GM19467 (cell line): ENCODE results near the gene ZNF497.
"Not testable (repeated sequence)": the region's sequence is repeated elsewhere in the genome, so short reads cannot be mapped to it uniquely, and the experiment has no call there.

Source experiments
- ATAC-seq: cut with Tn5 transposase; IDR thresholded peaks from one replicate; pipeline ENCODE4 v1.9.1; 2021; ENCODE audit warnings: mild to moderate bottlenecking, moderate library complexity; ENCODE audit not compliant: unreplicated experiment

Gene ZNF497

DNA sequence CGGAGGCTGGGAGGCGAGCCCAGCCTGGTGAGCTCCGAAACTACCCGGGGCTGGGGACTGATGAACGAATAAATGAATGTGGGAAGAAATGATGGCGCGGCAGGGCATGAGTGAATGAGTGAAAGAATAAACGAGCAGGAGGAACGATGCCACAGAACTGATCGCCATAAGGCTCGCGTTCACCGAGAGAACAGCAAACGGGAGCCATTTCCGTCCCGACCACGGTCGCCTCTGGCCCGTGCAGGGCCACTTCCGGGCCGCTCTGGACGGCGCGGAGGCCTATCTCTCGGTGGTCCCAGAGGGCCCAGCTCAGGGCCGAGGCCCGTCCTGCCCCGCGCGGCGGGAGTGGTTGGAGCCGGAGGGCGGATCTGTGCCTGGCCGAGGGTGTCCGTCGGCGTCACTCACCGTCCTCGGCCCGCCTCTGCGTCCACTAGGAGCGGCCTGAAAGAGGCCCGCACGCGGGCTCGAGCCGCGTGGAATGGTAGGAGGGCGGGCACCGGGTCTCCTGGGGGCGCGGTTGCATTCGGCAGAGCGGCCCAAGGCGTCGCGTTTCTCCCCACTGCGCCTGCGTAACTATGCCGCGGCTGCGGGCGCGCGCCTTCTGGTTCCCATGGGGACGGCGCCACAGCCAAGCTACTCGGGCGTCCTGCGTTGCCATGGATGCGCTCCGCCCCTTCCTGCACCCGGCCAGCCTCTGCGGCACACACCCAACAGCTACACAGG is at the start of gene ZNF497:
TSS of gene ZNF497 (minus strand) at position 480 of the 723 bp plus-strand sequence. CDS start 5,116 bp downstream, outside the sequence.
- peak; percentile 84 for ATAC-seq

DNA sequence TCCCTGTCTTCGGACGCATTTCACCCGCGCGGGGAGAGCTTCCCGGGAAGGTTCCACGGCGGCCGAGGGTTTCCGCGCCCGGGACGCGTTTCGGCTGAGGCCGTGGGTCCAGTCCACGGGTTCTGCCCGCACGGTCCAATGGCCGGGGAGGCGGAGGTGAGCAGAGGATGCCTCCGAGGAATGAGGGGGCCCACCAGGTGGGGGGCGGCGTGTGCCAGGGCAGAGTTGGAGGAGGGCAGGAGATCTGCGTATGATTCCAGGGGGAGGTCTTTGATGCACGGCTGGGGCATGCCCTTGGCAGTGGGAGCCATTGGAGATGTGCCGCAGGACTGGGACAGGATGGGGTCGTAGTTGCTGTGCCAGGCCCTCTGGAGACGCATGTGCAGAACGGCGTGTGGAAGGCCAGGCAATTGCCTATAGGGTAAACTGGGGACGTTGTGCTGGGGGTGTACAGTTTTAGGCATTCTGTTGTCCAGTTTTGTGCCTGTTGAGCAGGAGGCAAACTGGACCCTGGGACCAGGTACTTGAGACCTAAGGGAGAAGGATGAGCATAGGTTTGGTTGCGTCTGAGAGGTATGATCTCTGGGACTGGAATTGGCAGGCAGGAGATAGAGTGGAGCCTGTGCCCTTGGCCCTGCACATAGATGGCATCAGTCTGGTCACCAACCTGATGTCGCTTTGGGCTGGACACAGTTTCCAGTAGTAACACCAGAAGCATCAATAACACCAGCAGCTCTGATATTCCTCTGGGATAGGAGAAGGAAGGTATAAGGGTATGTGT is 46.6 kb upstream of the ZNF497 start:
- ATAC-seq: no peak

DNA sequence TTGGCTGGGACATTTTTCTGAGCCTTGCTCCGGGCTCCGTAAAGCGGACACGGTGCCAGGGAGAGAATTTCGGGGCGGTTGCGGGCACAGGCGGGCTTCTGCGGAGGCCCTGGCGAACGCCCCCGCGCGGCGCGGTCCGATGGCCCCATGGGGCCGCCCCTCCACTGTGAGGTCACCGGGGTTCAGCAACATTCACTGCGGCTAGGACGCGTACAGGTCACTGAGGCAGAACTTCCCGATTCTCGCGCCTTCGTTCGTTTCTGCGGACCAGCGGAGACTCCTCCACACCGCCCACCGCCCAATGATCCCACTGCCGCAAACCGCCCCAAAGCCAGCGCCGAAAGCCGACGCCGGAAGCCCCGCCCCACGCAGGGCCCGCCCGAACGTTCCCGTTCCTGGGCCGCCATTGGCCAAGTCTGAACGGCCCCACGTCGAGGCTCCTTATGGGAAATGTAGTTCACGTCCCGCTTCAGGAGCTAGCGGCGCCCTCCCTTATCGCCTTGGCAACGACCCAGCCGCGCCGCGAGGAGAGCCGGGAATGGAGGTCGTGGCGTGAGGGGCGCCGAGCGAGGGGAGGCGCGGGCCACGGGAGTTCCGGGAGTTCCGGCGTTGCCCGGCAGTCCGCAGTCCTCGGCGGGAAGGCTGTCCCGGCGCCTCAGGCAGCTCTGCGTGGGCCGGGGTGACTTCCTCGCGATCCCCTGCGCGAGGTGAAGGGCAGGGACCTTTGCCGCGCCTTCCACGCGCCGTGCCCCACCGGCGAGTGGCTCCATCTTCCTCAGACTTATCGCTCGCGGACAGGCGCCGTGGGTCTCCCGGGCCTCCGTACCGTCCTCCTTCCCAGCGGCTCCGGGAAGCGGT is 45.8 kb upstream of the ZNF497 start, which contains the start of gene ZNF584:
TSS of gene ZNF584 (plus strand) at position 498 of the 858 bp plus-strand sequence. CDS start 499 bp downstream, outside the sequence.
- ATAC-seq: peak; percentile 91

DNA sequence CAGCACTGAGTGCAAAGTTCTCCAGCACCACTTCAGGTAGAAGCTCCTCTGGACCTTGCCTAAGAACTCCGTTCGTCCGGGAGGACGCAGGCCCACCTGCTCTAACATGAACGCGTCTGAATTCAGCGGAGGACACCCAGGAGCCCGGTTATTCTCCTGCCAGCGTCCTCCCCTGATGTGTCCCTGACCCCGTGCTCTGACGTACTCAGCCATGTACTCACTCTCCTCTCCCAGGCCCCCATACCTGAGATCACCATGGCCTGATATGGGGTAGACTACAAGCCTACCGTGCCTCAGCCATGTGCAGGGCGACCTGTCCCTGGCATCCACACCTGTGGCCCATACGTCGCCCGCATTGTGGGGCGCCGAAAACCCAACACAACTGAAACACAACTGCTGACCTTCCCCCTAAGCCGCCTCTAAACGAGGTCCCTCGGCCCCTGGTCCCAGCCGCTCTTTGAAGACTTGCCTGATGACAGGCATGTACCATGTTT is 45.2 kb upstream of the ZNF497 start:
- ATAC-seq: no peak

DNA sequence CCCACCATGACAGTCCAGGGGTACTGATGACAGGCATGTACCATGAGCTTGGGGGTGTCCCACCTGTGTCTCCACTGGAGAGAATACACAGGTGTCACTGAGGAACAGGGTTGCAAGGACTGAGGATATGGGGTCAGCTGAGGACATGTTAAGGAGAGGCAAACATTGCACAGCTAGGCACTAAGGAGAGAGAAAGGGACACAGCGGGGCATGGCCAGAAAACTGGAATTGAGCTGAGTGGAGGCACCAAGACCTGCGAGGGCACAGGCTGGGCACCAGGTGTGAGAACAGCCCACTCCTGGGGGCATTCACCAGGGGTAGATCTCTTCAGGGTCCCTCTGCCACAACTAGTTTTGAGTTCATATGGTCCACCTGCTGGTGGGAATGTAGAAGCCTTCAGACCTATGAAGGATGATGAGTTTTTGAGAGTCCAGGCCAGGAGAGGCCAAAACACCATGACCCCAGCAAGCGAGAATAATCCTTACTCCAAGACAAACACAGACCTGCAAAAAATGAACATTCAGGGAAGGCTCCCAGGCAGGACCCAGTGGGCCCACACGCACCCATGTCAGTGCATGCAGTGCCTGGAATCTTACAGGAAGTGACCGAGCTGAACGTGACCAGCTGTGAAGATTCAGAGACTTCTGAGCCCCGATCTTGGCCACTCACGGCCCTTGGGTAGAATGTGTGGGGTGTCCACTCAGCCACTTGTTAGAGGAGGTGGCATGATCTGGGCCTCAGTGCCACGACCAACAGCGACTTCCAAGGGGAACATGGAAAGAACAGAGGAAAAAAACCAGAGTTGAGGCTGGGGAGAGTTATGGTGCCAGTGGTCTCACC is 44.5 kb upstream of the ZNF497 start:
- ATAC-seq: no peak

DNA sequence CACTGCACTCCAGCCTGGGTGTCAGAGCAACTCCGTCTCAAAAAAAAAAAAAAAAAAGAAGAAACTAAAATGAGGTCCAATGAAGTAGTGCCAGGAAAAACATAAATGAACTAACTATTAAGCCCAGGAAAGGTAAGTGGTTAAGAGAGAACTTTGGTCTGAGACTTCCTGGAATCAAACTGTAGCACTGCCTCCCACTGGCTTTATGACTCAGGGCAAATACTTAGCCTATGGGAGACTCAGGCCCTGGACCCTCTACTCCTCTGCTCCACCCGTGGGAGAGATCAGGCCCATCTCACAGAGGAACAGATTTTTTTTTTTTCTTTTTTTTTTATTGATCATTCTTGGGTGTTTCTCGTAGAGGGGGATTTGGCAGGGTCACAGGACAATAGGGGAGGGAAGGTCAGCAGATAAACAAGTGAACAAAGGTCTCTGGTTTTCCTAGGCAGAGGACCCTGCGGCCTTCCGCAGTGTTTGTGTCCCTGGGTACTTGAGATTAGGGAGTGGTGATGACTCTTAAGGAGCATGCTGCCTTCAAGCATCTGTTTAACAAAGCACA is 41.4 kb upstream of the ZNF497 start:
- ATAC-seq: not testable (repeated sequence)

DNA sequence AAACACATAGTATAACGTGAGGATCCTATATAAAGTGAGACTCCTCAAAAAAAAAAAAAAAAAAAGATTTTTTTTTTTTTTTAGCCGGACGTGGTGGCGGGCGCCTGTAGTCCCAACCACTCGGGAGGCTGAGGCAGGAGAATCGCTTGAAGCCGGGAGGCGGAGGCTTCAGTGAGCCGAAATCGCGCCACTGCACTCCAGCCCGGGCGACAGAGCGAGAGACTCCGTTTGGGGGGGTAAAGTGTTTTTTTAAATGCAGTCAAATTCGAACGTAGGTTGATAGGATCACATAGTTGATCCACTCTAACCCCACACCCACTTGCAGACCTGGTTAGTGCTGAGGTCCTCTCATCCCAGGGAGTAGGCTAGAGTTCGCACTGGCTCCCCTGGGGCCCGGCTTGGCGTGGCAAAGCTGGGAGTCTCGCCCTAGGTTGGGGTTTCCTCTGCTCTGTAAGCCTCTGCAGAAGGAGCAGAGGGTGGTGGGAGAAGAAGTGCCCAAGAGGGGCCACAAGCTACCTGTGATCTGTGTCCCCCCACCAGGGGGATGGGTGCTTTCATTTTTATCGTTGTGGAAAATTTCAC is 39.4 kb upstream of the ZNF497 start:
- no peak for ATAC-seq

DNA sequence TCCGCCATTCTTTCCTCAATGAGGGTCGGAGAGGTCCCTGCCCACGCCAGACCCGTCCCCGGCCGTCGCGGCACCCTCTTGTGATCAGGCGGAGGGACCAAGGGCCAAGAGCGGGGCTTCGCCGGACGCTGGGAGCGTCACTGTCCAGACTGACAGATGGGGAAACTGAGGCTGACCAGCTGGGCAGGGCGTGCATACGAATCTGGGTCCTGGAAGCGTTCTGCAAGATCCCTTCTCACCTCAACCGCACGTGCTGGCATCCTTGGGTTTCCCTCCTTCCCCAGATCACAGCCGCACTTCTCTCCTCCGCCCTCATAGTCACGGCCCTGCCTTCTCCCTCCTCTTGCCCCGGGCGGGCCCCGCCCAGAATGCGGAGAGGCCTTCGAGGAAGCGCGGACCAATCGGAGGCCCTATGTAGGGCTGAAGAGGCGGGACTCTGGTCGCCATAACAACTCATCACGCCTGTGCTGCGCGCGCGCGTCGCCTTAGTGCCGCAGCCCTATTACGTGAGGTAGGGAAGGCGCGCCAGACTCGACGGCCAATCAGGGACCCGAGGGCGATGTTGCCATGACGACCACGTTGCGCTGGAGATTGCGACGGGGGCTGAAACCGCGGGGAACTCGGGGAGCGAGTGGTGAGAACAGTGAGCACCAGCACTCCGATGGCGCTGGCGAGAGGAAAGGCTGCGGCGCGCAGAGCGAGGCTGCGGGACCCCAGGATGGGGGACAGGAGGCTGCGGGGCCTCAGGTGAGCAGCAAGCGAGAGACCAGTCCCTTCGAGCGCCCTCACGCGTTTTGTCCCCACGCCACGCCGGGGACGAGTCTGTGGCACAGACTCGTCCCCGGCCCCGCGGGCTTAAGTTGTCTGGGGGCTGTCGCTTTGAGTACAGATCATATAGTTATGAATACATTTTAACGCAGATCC is 38.6 kb upstream of the ZNF497 start:
- ATAC-seq: peak; percentile 98

DNA sequence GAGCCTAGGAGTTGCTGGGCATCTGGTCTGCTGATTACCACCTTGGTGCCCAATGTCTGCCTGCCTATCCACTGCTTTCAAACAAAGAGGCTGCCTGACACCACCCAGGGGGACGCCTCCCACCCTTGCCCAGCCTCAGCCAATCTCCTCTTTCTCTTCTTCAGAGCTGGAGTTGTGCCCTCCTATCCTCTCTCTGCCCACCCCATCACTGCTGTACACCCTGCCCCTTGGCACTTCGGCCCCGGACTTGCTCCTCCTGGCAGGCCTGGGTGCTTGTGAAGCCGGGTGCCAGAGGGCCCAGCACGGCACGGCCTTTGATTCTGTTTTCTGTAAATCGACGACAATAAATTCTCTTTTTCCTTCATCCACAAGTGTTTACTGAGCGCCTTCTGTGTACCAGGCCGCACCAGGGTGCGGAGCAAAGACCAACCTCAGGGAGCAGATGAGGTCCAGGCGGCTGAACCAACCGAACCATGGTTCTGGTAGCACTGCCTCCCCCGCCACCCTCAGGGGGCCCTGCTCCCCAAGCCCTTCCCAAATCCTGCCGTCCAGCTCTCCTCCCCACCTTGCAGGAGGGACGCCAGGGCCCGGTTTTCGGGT is 37.9 kb upstream of the ZNF497 start:
- no peak for ATAC-seq

DNA sequence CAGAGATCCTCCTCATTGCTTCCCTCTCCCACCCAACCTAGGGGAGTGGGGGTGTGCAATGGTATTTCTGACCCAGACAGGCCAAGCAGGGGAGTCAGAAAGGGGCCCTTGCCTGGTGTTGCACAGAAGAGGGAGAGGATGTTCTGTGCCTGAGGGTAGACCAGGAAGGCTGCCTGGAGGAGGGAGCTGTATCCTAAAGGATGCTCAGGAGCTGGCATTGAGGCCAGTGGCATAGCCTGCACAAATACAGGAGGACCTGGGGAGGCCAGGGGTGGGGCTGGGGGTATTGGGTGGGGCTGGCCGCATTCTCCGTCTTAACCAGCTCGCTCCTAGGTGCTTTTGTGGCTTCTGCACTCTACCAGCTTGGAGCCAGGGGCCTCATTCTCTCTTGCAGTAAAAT is 37.4 kb upstream of the ZNF497 start:
- no peak for ATAC-seq

DNA sequence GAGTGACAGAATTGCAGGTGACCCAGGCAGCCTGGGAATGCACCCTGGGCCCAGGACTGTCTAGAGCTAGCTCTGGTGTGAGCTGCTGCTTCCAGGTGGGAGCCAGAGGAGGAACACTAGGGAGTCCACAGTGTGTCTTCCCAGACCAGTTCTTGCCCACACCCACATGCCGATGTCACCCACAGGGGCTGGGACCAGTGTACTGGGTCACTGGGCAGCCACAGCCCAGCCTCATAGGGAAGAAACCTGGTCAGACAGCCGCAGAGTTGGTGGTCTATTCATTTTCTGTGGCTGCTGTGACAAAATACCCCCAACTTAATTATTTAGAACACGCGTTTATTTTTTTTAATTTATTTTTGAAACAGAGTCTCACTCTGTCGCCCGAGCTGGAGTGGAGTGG is 36.0 kb upstream of the ZNF497 start:
- no peak for ATAC-seq

DNA sequence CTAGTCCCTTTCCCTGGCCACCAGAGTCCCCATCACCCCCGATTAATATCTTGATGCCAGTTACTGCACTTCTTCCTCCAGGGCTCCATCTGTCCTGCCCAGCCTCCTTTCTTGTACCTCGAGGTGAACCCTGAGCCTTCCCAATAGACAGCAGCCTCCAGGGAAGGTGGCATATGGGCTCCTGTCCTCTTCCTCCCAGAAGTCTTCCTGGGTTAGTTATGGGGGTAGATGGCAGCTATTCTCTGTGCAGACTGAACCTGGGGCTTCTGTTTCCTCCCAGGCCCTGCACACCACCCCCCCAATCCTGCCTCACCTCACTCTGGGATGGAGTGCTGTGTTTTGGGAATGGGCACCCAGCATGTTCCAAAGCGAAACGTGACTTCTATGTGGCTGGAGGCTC is 35.5 kb upstream of the ZNF497 start:
- no peak for ATAC-seq

DNA sequence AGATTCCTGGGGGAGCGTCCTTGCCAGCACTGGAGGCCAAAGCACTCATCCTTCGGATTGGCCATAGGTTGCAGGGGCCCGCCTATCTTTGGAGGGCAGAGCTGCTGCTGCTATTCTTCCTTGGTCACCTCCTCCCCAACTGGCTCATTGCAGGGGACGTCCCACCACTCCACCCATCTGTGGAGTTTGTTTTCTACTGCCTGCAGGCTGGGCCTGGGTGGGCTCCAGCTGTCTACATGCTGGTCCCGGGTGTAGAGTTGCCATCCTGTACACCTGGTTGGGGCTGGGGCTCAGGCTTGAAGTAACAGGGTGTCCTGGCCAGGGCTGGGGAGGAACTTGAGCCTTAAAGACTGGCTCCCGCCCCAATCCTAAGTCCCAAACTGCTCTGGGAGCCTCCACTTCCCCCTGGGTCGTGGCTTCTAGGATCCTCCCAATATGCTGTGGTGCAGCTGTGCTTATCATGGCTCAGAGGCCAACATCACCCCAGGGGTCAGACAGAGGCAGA is 35.0 kb upstream of the ZNF497 start:
- ATAC-seq: no peak

DNA sequence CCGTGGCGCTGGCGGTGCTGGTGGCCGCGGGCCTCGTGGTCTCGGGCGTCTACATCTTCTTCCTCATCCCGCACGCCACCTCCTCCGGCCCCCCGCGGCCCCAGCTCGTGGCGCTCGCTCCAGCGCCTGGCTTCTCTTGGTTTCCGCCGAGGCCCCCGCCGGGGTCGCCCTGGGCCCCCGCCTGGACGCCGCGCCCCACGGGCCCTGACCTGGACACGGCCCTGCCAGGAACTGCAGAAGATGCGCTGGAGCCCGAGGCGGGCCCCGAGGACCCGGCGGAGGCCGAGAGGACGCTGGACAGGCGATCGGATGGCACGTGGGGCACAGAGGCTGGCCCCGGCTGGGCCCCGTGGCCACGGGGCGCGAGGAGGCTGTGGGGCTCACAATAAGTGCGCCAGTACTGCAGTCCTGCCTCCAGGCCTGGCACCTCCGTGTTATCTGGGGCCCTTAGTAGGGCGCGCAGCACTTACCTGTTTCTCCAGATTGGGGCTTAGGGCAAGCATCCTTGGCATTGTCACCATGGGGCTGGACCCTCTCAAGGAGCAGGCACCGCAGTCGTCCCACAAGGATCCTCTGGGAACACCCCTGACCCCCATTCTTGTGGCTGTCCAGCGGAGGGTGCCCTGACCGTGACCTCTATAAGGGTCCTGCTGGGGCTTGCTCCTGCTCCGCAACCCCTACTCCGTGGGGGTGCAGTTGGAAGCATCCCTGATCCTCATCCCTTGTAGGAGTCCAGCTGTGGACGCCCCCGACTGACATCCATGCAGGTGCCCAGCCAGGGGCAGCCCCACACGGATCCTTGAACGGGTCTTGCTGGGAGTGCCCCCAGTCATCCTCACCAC is 34.4 kb upstream of the ZNF497 start:
- no peak for ATAC-seq

DNA sequence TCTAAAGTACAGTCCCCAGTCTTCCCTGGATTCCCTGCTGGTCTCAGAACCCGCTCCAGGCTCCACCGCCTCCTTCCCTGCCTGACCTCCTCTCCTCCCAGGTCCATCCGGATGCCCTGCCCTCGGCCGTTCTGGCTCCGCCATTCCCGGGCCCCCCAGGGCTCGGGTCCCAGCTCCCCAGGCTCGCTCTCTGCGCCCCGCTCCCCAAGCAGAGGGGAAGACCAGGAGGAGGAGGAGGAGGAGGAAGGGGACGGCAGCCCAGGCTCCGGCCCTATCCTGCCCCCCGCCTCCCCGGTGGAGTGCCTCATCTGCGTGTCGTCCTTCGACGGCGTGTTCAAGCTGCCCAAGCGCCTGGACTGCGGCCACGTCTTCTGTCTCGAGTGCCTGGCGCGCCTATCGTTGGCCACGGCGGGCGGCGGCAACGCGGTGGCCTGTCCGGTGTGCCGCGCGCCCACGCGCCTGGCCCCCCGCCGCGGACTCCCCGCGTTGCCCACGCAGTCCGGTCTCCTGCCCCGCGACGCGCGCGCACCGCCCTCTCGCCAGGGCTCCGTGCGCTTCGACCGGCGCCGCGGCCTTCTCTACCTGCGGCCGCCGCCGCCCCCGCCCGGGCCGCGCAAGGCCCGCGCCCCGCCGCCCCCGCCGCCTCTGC is 33.6 kb upstream of the ZNF497 start:
- ATAC-seq: no peak

DNA sequence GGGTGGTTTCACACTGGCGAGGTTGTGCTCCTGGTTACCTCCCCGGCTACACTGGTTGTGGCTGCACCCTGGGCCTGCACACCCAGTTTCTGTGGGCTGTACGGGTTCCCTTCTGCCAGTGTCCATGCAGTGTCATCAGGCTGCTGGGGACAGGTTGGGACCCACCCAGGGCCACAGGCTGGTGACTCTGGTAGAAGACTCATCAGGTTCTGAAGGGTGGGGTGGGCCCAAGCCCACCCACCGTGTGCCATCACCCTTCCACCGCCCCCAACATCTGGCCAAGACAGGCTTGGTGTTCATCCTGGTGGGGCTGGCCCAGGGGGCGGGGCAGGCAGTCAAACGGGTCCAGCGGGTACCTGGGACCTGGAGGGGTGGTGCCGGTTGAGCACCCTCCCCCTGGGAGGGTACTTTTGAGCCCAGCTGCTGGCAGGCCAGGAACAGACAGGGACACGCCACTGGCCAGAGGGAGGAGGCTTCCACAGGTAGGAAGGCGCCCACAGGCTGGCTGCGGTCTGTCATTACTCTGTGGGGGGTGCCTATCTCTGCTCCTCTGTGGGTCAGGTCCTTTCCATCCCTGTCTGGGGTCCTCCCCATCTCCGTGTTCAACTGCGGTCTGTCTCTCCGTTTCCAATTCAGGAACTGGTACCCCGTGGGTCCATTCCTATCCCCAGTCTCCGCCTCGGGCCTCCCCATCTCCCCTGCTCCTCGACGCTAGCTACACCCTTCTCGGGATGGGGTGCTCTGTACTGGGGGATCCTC is 32.8 kb upstream of the ZNF497 start, which contains the start of gene RNF225:
TSS of gene RNF225 (plus strand) at position 437 of the 759 bp plus-strand sequence. CDS start 434 bp downstream, outside the sequence.
- ATAC-seq: no peak
